ENCODE data around the gene MIB2.
"Not testable (repeated sequence)": the region's sequence is repeated elsewhere in the genome, so short reads cannot be mapped to it uniquely, and the experiment has no call there.

The MIB2 gene

DNA sequence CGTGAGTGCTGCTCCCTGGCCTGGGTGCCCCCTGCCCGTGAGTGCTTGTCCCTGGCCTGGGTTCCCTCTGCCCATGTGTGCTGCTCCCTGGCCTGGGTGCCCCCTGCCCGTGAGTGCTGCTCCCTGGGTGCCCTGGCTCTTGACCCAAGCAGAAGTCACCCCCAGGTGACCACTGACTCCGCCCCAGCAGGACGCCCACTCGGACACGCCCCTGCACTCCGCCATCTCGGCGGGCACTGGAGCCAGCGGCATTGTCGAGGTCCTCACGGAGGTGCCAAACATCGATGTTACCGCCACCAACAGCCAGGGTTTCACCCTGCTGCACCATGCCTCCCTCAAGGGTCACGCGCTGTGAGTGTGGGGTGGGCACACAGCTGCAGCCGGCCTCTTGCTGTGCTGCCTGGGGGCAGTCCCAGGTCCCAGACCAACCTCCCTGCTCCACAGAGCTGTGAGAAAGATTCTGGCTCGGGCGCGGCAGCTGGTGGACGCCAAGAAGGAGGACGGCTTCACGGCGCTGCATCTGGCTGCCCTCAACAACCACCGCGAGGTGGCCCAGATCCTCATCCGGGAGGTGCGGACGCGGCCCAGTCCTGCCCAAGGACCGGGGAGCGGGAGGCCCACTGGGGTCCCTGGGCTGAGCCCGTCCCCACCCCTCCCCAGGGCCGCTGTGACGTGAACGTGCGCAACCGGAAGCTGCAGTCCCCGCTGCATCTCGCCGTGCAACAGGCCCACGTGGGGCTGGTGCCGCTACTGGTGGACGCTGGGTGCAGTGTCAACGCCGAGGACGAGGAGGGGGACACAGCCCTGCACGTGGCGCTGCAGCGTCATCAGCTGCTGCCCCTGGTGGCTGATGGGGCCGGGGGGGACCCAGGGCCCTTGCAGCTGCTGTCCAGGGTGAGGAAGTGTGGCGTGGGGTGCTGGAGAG, 12.8 kb downstream of the MIB2 start:
- peak; percentile 40 for DNase-seq

GRCh38 chr1:1628754-1629429, 13.6 kb downstream of the MIB2 start:
- DNase-seq: peak; percentile 30

GRCh38 chr1:1629430-1630190, 14.3 kb downstream of the MIB2 start:
- peak; percentile 43 for DNase-seq

- DNase-seq: peak; percentile 94
These were observed 15.1 kb downstream of the MIB2 start for GRCh38 chr1:1630191-1630964.

GRCh38 chr1:1630965-1631781, 15.9 kb downstream of the MIB2 start:
- peak; percentile 95 for DNase-seq

GRCh38 chr1:1631782-1632420, 16.6 kb downstream of the MIB2 start, which contains the start of gene MMP23B:
MMP23B (plus strand) TSS chr1:1632173; CDS start chr1:1632219, 46 bp downstream.
- DNase-seq: peak; percentile 77

GRCh38 chr1:1633409-1633808, 18.1 kb downstream of the MIB2 start:
- not testable (repeated sequence) for DNase-seq

DNA sequence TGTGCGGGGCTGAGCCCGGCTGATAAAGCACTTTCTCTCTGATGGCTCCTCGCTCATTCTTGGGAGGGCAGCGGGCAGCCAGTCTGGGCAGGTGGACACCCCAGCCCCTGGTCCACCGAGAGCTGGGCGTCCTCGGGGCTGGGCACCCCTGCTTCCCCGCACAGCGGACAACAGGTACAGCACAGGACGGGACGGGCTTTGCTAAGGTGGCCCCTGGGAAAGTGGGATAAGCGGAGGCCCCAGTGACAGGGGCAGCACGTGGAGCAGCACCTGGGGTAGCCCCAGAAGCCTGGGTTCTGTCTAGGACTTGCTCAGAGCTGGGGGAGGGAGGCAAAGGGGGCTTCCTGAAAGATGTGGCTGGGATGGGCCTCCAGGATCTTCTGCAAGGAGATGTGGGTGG, 19.3 kb downstream of the MIB2 start:
- not testable (repeated sequence) for DNase-seq

DNA sequence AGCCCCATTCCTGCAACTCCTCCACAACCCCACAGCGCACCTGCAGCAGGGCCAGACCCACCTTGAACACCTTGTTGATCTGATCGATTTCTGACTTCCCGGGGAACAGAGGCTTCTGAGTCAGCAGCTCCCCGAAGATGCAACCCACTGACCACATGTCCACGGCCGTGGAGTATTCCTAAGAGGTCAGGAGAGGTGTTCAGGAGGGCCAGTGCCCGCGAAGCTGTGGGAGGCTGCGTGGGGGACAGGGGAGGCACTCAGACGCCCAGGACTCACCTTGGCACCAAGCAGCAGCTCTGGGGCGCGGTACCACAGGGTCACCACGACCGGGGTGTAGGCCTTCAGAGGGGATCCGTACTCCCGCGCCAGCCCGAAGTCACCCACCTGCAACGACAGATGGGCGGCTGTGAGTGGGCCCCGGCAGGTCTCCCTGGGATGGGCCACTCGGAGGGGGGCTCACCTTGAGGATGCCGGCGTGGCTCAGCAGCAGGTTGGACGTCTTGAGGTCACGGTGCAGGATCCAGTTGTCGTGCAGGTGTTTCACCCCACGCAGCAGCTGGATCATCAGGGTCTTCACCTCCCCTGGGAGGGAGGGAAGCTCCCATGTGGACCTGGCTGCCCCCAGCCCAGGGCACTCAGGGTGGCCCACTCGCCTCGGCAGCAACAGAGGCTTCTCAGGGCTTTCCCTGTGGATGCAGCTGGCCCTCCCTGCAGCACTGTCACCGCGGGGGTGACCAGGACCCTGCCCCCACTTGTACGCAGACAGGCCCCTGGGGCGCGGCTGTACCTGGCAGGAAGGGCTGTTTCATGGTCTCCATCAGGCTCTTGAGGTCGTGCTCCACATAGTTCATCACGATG, 21.6 kb downstream of the MIB2 start:
- not testable (repeated sequence) for DNase-seq

GRCh38 chr1:1637479-1637875, 22.2 kb downstream of the MIB2 start:
- DNase-seq: not testable (repeated sequence)

DNA sequence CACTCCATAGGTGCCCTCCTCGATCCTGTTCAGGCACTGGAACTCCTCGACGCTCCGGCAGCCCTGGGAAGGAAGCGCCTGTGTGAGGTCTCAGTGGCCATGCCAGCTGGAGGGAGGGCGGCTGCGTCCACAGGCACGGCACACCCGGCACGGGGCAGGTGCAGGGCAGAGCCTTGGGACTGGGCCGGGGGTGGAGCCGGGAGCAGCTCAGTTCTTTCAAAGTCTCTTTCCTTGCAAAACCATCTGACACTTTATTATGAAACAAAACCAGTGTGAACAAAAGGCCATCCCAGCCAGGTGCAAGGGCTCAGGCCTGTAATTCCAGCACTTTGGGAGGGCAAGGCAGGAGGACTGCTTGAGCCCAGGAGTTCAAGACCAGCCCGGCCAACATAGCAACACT, 23.2 kb downstream of the MIB2 start:
- DNase-seq: peak; percentile 10

DNA sequence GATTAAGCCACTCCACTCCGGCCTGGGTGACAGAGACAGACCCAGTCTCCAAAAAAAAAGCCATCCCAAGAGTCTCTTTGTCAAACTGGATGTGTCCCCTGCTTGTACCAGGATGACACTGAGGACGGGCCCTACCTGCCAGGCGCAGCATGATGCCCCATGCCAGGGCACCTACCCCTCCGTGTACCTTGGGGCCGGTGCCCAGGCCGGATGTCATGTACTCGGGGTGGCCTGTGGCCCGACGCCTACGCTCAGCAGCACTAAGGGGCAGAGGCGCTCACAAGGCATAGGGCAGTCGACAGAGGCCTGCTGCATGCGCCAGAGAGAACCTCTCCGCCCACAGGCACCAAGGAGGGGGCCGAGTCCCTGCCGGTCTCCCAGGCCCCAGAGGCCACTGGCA, 24.1 kb downstream of the MIB2 start:
- not testable (repeated sequence) for DNase-seq

- DNase-seq: not testable (repeated sequence)
These were observed 24.8 kb downstream of the MIB2 start for GRCh38 chr1:1640081-1640480.

GRCh38 chr1:1640711-1641461, 25.6 kb downstream of the MIB2 start:
- DNase-seq: not testable (repeated sequence)

DNA sequence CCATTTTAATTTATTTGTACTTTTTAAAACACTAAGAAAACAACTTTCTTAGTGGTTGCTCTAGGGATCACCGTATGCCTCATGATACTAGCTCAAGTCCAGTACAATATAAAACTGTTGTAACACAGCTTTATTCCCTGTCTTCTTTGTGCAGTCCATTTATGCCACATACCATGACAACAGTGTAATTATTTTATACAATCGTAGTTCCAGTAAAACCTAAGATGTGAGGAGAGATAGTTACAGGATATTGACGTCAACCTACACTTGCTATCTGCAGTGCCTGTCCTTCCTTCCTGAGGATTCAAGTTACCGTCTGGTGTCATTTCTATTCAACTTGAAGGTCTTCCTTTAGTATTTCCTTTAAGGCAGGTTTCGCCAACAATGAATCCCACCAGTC, 31.0 kb downstream of the MIB2 start:
- not testable (repeated sequence) for DNase-seq

DNA sequence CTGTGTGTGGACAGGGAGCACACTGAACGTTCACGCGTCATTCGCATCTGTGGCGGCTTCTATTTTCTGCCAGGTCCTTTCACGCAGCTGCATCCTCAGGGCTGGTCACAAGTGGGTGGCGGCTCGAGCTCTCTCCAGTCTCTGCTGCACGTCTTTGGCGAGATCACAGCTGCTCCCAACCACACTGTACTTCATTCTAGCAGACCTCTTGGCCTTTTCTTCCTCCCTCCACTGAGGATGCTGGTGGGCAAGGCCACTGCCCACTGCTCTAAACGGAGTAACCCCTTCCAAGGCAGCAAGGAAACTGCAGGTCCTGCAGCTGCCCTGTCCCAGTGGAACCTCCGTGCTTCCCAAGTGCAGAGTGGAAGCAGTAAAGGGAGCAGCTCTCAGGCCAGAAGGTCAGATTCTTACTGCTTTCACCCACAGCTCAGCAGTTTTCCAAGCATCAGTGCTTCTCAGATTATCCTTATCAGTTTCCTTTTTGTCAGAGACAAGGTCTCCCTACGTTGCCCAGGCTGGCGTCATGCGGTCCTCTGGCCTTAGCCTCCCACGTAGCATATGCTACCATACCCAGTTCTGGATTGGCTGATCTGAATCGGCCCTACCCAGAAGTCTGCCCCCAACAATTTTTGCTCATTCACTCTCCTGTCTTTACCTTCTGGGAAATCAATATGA, 32.4 kb downstream of the MIB2 start:
- not testable (repeated sequence) for DNase-seq

GRCh38 chr1:1648265-1648664, 33.0 kb downstream of the MIB2 start:
- not testable (repeated sequence) for DNase-seq

Data from right hindlimb (tissue), 1 donor.